Motor neuron (in vitro differentiated cells): ENCODE results near the gene KRTAP9-2. TPM values are rescaled to one million over a fixed set of nuclear protein-coding genes. Genes with fewer than 3 reads are reported as not detected.
"Not testable (repeated sequence)": the region's sequence is repeated elsewhere in the genome, so short reads cannot be mapped to it uniquely, and the experiment has no call there.

ENCODE experiments used
- ATAC-seq, 8 experiments: fragments of 200-7000 bp; cut with Tn5 transposase; replicated peaks in 6 of 8; 2 replicates each; pipeline ENCODE4 v1.8.0; 2021; ENCODE audit warnings: mild to moderate bottlenecking in 8 of 8, moderate library complexity in 8 of 8
- H3K27ac ChIP-seq, 2 donors: fragments of 250-450 bp; sonication (Bioruptor Pico); 2 replicates each; pipeline ENCODE4 v1.9.0; 2021; ENCODE audit warnings: antibody characterized with exemption in 2 of 2, mild to moderate bottlenecking in 2 of 2, moderate library complexity in 1 of 2
- H3K4me1 ChIP-seq, 2 donors: fragments of 250-450 bp; sonication (Bioruptor Pico); replicated peaks in 1 of 2; 2 replicates each; pipeline ENCODE4 v1.6.1; 2021; ENCODE audit warnings: antibody characterized with exemption in 2 of 2, mild to moderate bottlenecking in 2 of 2, moderate library complexity in 1 of 2
- H3K4me3 ChIP-seq, 5 donors: fragments of 250-450 bp; sonication (Bioruptor Pico); 2 replicates each; pipeline ENCODE4 v1.9.0; 2021; ENCODE audit warnings: antibody characterized with exemption in 5 of 5, mild to moderate bottlenecking in 5 of 5, moderate library complexity in 4 of 5
- WGBS, 10 experiments: fragments of 450-650 bp; shearing (Covaris generic); methylation state at CpG; one replicate each; pipeline ENCODE4 v1.0.0; 2022; 5-methylcytosine and 5-hydroxymethylcytosine counted together
- in situ Hi-C, 9 experiments: fragments of 400-800 bp; cut with MboI; loops; one replicate each; pipeline ENCODE4 v1.15.0; 2021; ENCODE audit warnings: low sequenced_read_pairs in 9 of 9, low pct_unique_long_range_greater_than_20kb in 2 of 9; ENCODE audit not compliant: unreplicated experiment in 9 of 9
- total RNA-seq, 8 experiments: library from RNA; unstranded; fragments of 300-600 nt; gene quantifications; 2 replicates each; pipeline versions ENCODE4 v1.2.3 to v1.2.4, GENCODE V29; 2022

The KRTAP9-2 gene
- total RNA-seq, 8 experiments from 2014 or later, result 0.85 TPM; not detected in 7

DNA sequence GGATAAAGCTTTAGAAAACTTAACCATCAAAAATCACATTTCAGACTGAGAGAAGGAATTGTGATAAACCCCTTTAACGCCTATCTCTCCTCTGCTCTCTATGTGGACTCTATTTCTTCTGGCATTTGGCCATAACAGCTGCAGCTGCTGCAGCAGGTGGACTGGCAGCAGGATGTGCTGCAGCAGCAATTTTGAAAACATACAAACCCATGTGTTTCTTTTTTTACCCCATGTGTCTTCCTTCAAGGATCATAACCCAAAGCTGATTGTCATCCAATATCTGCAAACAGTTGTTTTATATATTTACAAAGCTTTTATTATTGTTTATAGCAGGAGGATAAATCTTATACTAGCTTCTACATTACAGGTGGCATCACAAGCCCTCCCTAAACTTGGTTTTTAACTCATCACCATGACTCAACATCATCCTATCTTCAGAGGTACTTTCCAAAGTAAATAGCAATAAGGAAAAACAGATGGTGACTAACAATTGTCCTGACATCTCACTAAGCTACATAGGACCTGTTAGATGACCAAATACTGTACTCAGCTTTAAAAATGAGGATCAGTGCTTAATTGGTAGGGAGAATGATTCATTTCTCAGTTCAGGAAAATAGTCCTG lies 14.5 kb upstream of the KRTAP9-2 start:
- in situ Hi-C loops, result no loop called here
- Histone ChIP-seq H3K4me1 (no peaks in the 10 kb centered on the region), H3K4me3 (no peak overlapping the region), H3K27ac (no peak overlapping the region)
- ATAC-seq, result no peak
- WGBS, 10 experiments, result 14 to 88% (median 38%) methylated on average over 1 of the region's 1 CpG; no CpG with 5 or more reads in 3 of the 10 experiments

DNA sequence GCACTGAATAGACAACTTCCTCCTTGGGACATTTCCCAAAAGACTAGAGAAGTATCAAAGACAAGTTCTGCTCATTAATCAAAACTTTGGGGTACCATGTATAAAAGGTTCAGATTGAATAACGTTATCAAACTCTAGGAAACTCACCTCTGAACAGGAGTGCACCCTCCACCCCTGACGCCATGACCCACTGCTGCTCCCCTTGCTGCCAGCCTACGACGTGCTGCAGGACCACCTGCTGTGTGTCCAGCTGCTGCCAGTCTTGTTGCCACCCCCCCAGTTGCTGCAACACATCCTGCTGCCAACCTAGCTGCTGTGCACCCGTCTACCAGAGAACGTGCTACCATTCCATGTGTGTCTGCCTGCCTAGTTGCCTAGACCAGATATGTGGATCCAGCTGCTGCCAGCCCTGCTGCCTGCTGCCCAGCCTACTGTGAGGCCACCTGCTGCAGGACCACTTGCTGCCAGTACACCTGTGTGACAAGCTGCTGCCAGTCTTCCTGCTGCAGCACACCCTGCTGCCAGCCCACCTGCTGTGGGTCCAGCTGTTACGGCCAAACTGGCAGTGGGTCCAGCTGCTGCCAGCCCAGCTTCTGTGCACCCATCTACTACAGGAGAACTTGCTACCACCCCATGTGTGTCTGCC lies 13.8 kb upstream of the KRTAP9-2 start:
- no peak overlapping the region for H3K27ac ChIP-seq
- WGBS, 10 experiments, result 20 to 90% (median 60%) methylated on average over 1 to 5 of the region's 7 CpGs; no CpG with 5 or more reads in 3 of the 10 experiments
- no peak for ATAC-seq
- in situ Hi-C loops, result no loop called here
- H3K4me3 ChIP-seq, result no peak overlapping the region
- H3K4me1 ChIP-seq, result no peaks in the 10 kb centered on the region

DNA sequence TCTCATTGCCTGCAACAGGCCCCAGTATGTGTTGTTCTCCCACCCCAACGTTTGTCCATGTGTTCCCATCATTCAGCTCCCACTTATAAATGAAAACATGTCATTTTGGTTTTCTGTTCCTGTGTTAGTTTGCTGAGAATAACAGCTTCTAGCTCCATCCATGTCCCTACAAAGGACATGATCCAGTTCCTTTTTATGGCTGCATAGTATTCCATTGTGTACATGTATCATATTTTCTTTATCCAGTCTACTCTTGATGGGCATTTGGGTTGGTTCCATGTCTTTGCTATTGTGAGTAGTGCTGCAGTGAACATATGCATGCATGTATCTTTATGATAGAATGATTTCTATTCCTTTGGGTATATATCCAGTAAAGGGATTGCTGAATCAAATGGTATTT lies 10.8 kb upstream of the KRTAP9-2 start:
- Histone ChIP-seq H3K4me1 (no peaks in the 10 kb centered on the region), H3K4me3 (no peak overlapping the region), H3K27ac (no peak overlapping the region)
- in situ Hi-C loops, result no loop called here
- 13 to 86% (median 33%) methylated on average over 1 of the region's 1 CpG; no CpG with 5 or more reads in 4 of the 10 experiments for WGBS, 10 experiments
- ATAC-seq, result no peak

- in situ Hi-C loops, result no loop called here
- Histone ChIP-seq H3K4me3 (no peak overlapping the region), H3K4me1 (no peaks in the 10 kb centered on the region), H3K27ac (no peak overlapping the region)
- WGBS, 10 experiments, result 0 to 100% (median 52%) methylated on average over 1 to 2 of the region's 2 CpGs
- ATAC-seq, result peak in 1 of 8 experiments; percentile 54
Observed at GRCh38 chr17:41223821-41224220, 2.6 kb upstream of the KRTAP9-2 start.

GRCh38 chr17:41226051-41226450 lies 397 bp upstream of the KRTAP9-2 start:
- Histone ChIP-seq H3K4me1 (no peaks in the 10 kb centered on the region), H3K4me3 (no peak overlapping the region), H3K27ac (no peak overlapping the region)
- ATAC-seq, result no peak
- WGBS, 10 experiments, result 60 to 100% (median 97%) methylated on average over 1 to 6 of the region's 6 CpGs; no CpG with 5 or more reads in 2 of the 10 experiments
- in situ Hi-C loops, result no loop called here

- no peak overlapping the region for H3K27ac ChIP-seq
- ATAC-seq, result no peak
- in situ Hi-C loops, result no loop called here
- H3K4me1 ChIP-seq, result peaks cover 0 to 5% of the 10 kb centered on the region in 2 donors
- no peak overlapping the region for H3K4me3 ChIP-seq
Observed at GRCh38 chr17:41230094-41230493, 3.6 kb downstream of the KRTAP9-2 start.

DNA sequence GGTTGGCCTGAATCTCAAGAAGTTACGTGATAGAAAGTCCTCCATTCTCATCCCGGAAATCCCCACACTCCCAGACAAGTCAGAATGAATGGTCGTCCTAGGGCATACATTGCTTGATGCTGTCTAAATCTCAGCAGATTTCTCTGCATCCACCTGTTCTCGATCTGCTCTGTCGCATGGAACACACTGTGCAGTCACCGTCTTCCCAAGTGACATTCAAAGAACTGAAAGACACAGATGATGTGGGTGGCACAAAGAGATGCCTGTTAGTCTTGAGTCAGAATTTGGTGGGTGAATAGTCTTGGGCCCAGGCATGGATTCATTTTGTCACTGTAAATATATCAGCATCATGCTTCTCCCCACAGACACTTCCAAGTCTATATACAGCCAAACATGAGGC lies 5.3 kb downstream of the KRTAP9-2 start:
- 4 to 100% (median 75%) methylated on average over 1 to 6 of the region's 6 CpGs; no CpG with 5 or more reads in 2 of the 10 experiments for WGBS, 10 experiments
- in situ Hi-C loops, result no loop called here
- no peak for ATAC-seq

DNA sequence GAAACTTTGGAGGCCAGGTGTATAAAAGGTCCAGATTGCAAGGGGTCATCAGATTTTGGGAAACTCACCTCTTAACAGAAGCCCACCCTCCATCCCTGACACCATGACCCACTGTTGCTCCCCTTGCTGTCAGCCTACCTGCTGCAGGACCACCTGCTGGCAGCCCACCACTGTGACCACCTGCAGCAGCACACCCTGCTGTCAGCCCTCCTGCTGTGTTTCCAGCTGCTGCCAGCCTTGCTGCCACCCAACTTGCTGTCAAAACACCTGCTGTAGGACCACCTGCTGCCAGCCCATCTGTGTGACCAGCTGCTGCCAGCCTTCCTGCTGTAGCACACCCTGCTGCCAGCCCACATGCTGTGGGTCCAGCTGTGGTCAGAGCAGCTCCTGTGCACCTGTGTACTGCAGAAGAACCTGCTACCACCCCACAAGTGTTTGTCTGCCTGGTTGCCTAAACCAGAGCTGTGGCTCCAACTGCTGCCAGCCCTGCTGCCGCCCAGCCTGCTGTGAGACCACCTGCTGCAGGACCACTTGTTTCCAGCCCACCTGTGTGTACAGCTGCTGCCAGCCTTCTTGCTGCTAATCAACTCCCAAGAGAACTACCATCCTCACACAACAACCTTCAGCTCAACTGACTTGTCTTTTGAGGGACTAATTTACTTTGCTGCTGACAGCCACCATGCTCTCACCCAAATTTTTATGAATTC lies 6.1 kb downstream of the KRTAP9-2 start, which contains the start of gene KRTAP9-3:
TSS of gene KRTAP9-3 (plus strand) at position 51 of the 707 bp plus-strand sequence. CDS start at position 104, 53 bp downstream.
- ATAC-seq, in situ Hi-C loops, H3K27ac ChIP-seq, H3K4me1 ChIP-seq, H3K4me3 ChIP-seq: not testable (repeated sequence)
- WGBS, 10 experiments, result 67% methylated on average over 1 of the region's 1 CpG; no CpG with 5 or more reads in 9 of the 10 experiments

More for the DNA sequence above, 5.3 kb downstream of the KRTAP9-2 start:
- no peak overlapping the region for H3K27ac ChIP-seq
- H3K4me1 ChIP-seq, result peaks cover 0 to 5% of the 10 kb centered on the region in 2 donors
- H3K4me3 ChIP-seq, result no peak overlapping the region

GRCh38 chr17:41237116-41237515 lies 10.7 kb downstream of the KRTAP9-2 start:
- WGBS, 10 experiments, result 72 to 90% (median 76%) methylated on average over 2 to 3 of the region's 4 CpGs; no CpG with 5 or more reads in 7 of the 10 experiments
- not testable (repeated sequence) for H3K4me3 ChIP-seq

DNA sequence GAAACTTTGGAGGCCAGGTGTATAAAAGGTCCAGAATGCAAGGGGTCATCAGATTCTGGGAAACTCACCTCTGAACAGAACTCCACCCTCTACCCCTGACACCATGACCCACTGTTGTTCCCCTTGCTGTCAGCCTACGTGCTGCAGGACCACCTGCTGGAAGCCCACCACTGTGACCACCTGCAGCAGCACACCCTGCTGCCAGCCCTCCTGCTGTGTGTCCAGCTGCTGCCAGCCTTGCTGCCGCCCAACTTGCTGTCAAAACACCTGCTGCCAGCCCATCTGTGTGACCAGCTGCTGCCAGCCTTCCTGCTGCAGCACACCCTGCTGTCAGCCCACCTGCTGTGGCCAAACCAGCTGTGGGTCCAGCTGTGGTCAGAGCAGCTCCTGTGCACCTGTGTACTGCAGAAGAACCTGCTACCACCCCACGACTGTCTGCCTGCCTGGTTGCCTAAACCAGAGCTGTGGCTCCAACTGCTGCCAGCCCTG lies 11.5 kb downstream of the KRTAP9-2 start, which contains the start of gene KRTAP9-8:
TSS of gene KRTAP9-8 (plus strand) at position 51 of the 489 bp plus-strand sequence. CDS start at position 104, 53 bp downstream.
- in situ Hi-C loops, ATAC-seq: not testable (repeated sequence)
- 60 to 83% methylated on average over 1 of the region's 3 CpGs; no CpG with 5 or more reads in 8 of the 10 experiments for WGBS, 10 experiments

More at GRCh38 chr17:41237116-41237515, 10.7 kb downstream of the KRTAP9-2 start:
- ATAC-seq, H3K27ac ChIP-seq, H3K4me1 ChIP-seq, in situ Hi-C loops: not testable (repeated sequence)

GRCh38 chr17:41246995-41247787 lies 20.7 kb downstream of the KRTAP9-2 start:
- peak in 3 of 8 experiments; percentile 46 to 69 (median 61) for ATAC-seq
- in situ Hi-C loops, H3K27ac ChIP-seq, H3K4me3 ChIP-seq, H3K4me1 ChIP-seq: not testable (repeated sequence)
- WGBS, 10 experiments, result 4 to 56% (median 31%) methylated on average over 1 to 2 of the region's 2 CpGs; no CpG with 5 or more reads in 3 of the 10 experiments

More for the DNA sequence above, 11.5 kb downstream of the KRTAP9-2 start, which contains the start of gene KRTAP9-8:
- not testable (repeated sequence) for H3K4me1 ChIP-seq, H3K27ac ChIP-seq, H3K4me3 ChIP-seq

GRCh38 chr17:41249637-41250240 lies 23.3 kb downstream of the KRTAP9-2 start, which contains the start of gene KRTAP9-4:
TSS of gene KRTAP9-4 (plus strand) at chr17:41249687. CDS start at chr17:41249721, 34 bp downstream.
- H3K4me1 ChIP-seq, in situ Hi-C loops, H3K27ac ChIP-seq, ATAC-seq, H3K4me3 ChIP-seq: not testable (repeated sequence)
- WGBS, 10 experiments, result 80% methylated on average over 1 of the region's 2 CpGs; no CpG with 5 or more reads in 9 of the 10 experiments
